ENCODE measurements around the gene SMPX. TPM values are rescaled to one million over a fixed set of nuclear protein-coding genes. Genes with fewer than 3 reads are reported as not detected.
"Not testable (repeated sequence)": the region's sequence is repeated elsewhere in the genome, so short reads cannot be mapped to it uniquely, and the experiment has no call there.

Gene SMPX
- total and polyA plus RNA-seq, 7 donors = 0.89 to 111 (median 25.5) TPM; not detected in 1

GRCh38 chrX:21779095-21779494 is 21.2 kb upstream of the SMPX start:
- no peak overlapping the region for H3K27ac ChIP-seq
- no peak overlapping the region for H3K4me3 ChIP-seq
- no peaks in the 10 kb centered on the region for H3K36me3 ChIP-seq
- TF ChIP-seq EP300 (IDR thresholded peaks at IDR 0.05) (no peak), CTCF (IDR thresholded peaks at IDR 0.05) (no peak), POLR2AphosphoS5 (IDR thresholded peaks at IDR 0.05) (no peak), POLR2A (IDR thresholded peaks at IDR 0.05) (no peak)
- no peaks in the 10 kb centered on the region for H3K4me1 ChIP-seq
- WGBS, 2 donors = 62 to 68% methylated on average over 3 of the region's 3 CpGs
- no peaks in the 10 kb centered on the region for H3K27me3 ChIP-seq
- intact Hi-C loops (cut with DNase I) = no loop called here
- DNase-seq = no peak
- no peaks in the 10 kb centered on the region for H3K9me3 ChIP-seq

GRCh38 chrX:21778236-21778635 is 20.3 kb upstream of the SMPX start:
- no peaks in the 10 kb centered on the region for H3K4me1 ChIP-seq
- H3K4me3 ChIP-seq = no peak overlapping the region
- WGBS, 2 donors = 20 to 60% methylated on average over 1 of the region's 1 CpG
- intact Hi-C loops (cut with DNase I) = no loop called here
- H3K9me3 ChIP-seq = no peaks in the 10 kb centered on the region
- H3K36me3 ChIP-seq = no peaks in the 10 kb centered on the region
- H3K27ac ChIP-seq = no peak overlapping the region
- no peak for DNase-seq
- no peak for TF ChIP-seq CTCF (IDR thresholded peaks at IDR 0.05)
- TF ChIP-seq EP300 (IDR thresholded peaks at IDR 0.05) = no peak
- no peak for TF ChIP-seq POLR2A (IDR thresholded peaks at IDR 0.05)
- H3K27me3 ChIP-seq = no peaks in the 10 kb centered on the region

GRCh38 chrX:21775128-21775527 is 17.2 kb upstream of the SMPX start:
- H3K9me3 ChIP-seq; H3K27me3 ChIP-seq; DNase-seq; intact Hi-C loops (cut with DNase I); H3K4me3 ChIP-seq; H3K4me1 ChIP-seq; H3K27ac ChIP-seq; H3K36me3 ChIP-seq: not testable (repeated sequence)

- intact Hi-C loops (cut with DNase I); H3K27ac ChIP-seq; H3K4me1 ChIP-seq; H3K4me3 ChIP-seq; H3K27me3 ChIP-seq; H3K9me3 ChIP-seq; DNase-seq; H3K36me3 ChIP-seq: not testable (repeated sequence)
- 44 to 47% methylated on average over 2 of the region's 2 CpGs for WGBS, 2 donors
These were observed 15.1 kb upstream of the SMPX start for GRCh38 chrX:21773036-21773435.

- Histone ChIP-seq H3K27me3 (no peaks in the 10 kb centered on the region), H3K4me1 (no peaks in the 10 kb centered on the region), H3K9me3 (no peaks in the 10 kb centered on the region), H3K27ac (no peak overlapping the region), H3K36me3 (no peaks in the 10 kb centered on the region), H3K4me3 (no peak overlapping the region)
- 83 to 86% methylated on average over 10 of the region's 10 CpGs for WGBS, 2 donors
- no peak for TF ChIP-seq POLR2AphosphoS5 (IDR thresholded peaks at IDR 0.05)
- TF ChIP-seq EP300 (IDR thresholded peaks at IDR 0.05) = no peak
- TF ChIP-seq POLR2A (IDR thresholded peaks at IDR 0.05) = no peak
- no peak for TF ChIP-seq CTCF (IDR thresholded peaks at IDR 0.05)
- no peak for DNase-seq
- intact Hi-C loops (cut with DNase I) = no loop called here
These were observed 12.9 kb upstream of the SMPX start for GRCh38 chrX:21770631-21771321.

GRCh38 chrX:21766101-21766500 is 8.2 kb upstream of the SMPX start:
- no peaks in the 10 kb centered on the region for H3K9me3 ChIP-seq
- DNase-seq = no peak
- H3K36me3 ChIP-seq = no peaks in the 10 kb centered on the region
- no peak overlapping the region for H3K4me3 ChIP-seq
- TF ChIP-seq POLR2A (IDR thresholded peaks at IDR 0.05) (no peak), CTCF (IDR thresholded peaks at IDR 0.05) (no peak), EP300 (IDR thresholded peaks at IDR 0.05) (no peak), POLR2AphosphoS5 (IDR thresholded peaks at IDR 0.05) (no peak)
- H3K27me3 ChIP-seq = no peaks in the 10 kb centered on the region
- intact Hi-C loops (cut with DNase I) = no loop called here
- H3K27ac ChIP-seq = no peak overlapping the region
- H3K4me1 ChIP-seq = no peaks in the 10 kb centered on the region

Data from sigmoid colon (tissue), 7 donors.